HepG2 (cell line): Measurements from ENCODE around the gene HMCN2. TPM values are rescaled to one million over a fixed set of nuclear protein-coding genes. Genes with fewer than 3 reads are reported as not detected.

Experiments
- ATAC-seq: fragments of 200-7000 bp; cut with Tn5 transposase; 3 replicates; pipeline ENCODE4 v1.9.1; 2020; ENCODE audit warnings: mild to moderate bottlenecking, moderate library complexity
- BruUV-seq: library from RNA; stranded (reverse); fragments of 400-500 nt; replicated peaks from 2 replicates; lab custom pipeline; 2021; lab: Mats Ljungman, UMichigan
- CTCF ChIA-PET: fragments of 300-600 bp; formaldehyde crosslinking; extraction: SDS; loops from one replicate; lab custom pipeline; 2021; ENCODE audit warnings: low total read pairs, inconsistent platforms, low intra/inter-chr PET ratio; lab: Yijun Ruan, JAX
- POLR2A ChIA-PET: fragments of 350-600 bp; sonication (Branson Sonifier 250); formaldehyde crosslinking; loops from one replicate; lab custom pipeline; 2020; ENCODE audit warnings: antibody characterized with exemption, inconsistent platforms; lab: Yijun Ruan, JAX
- DNase-seq: peaks from one replicate; pipeline ENCODE4 v3.0.0-alpha.2; 2015; ENCODE audit warnings: low spot score
- FAIRE-seq: peaks from 3 replicates; lab custom pipeline; 2011; peaks lifted over from hg19 to GRCh38; lab: Jason Lieb, UNC
- H2AFZ ChIP-seq: one replicate; pipeline ENCODE4 v1.6.1; 2011; ENCODE audit warnings: low read length, inconsistent platforms
- H3K27ac ChIP-seq: fragments of 300-600 bp; 3 replicates; pipeline ENCODE4 v1.8.0; 2011; ENCODE audit warnings: mixed run types, mild to moderate bottlenecking, mixed read lengths, low read length, inconsistent platforms; ENCODE audit not compliant: insufficient read depth; ENCODE audit errors: extremely low read length
- H3K27me3 ChIP-seq, 2 experiments: fragments of 200-600 bp in 1 of 2; 2 replicates in 1 of 2; 3 replicates in 1 of 2; pipeline versions ENCODE4 v1.6.0 to v1.8.0; 2011; ENCODE audit warnings: low read length in 2 of 2, mild to moderate bottlenecking in 2 of 2, moderate library complexity in 2 of 2, inconsistent platforms in 1 of 2; ENCODE audit not compliant: insufficient read depth in 2 of 2, control insufficient read depth in 1 of 2
- H3K36me3 ChIP-seq, 2 experiments: fragments of 200-600 bp in 1 of 2; replicated peaks in 1 of 2; 2 replicates in 1 of 2; 3 replicates in 1 of 2; pipeline versions ENCODE4 v1.5.1 to v1.8.0; 2011; ENCODE audit warnings: low read length in 2 of 2, inconsistent platforms in 1 of 2; ENCODE audit not compliant: insufficient read depth in 2 of 2, control insufficient read depth in 1 of 2
- H3K4me1 ChIP-seq: 2 replicates; pipeline ENCODE4 v1.5.1; 2012; ENCODE audit warnings: low read length, inconsistent platforms; ENCODE audit not compliant: insufficient read depth
- H3K4me2 ChIP-seq: 2 replicates; pipeline ENCODE4 v1.6.0; 2011; ENCODE audit warnings: low read depth, low read length, inconsistent platforms
- H3K4me3 ChIP-seq, 3 experiments: fragments of 200-600 bp in 1 of 3; sonication (generic), shearing (Covaris generic) in 1 of 3; replicated peaks in 1 of 3; 2 replicates each; pipeline ENCODE4 v1.5.1; 2011 to 2016; ENCODE audit warnings: low read length in 3 of 3, inconsistent platforms in 2 of 3, low read depth in 2 of 3, mild to moderate bottlenecking in 2 of 3, control low read depth in 1 of 3, mixed read lengths in 1 of 3; ENCODE audit not compliant: insufficient read depth in 1 of 3
- H3K79me2 ChIP-seq: one replicate; pipeline ENCODE4 v1.6.1; 2011; ENCODE audit warnings: low read length, inconsistent platforms; ENCODE audit not compliant: insufficient read depth
- H3K9ac ChIP-seq: 2 replicates; pipeline ENCODE4 v1.6.0; 2011; ENCODE audit warnings: mild to moderate bottlenecking, low read depth, low read length, inconsistent platforms; ENCODE audit not compliant: insufficient read depth
- H3K9me3 ChIP-seq: 2 replicates; pipeline ENCODE4 v1.5.1; 2012; ENCODE audit warnings: mild to moderate bottlenecking, low read length
- H4K20me1 ChIP-seq: 2 replicates; pipeline ENCODE4 v1.6.0; 2011; ENCODE audit warnings: inconsistent platforms, mild to moderate bottlenecking, low read length, moderate library complexity; ENCODE audit not compliant: insufficient read depth
- CHCHD3 ChIP-seq: sonication (generic); formaldehyde crosslinking; IDR thresholded peaks from 2 replicates; pipeline ENCODE4 v1.8.0; 2022; ENCODE audit warnings: mild to moderate bottlenecking, missing genetic modification reagents, moderate library complexity
- DZIP1 ChIP-seq: sonication (generic); formaldehyde crosslinking; IDR thresholded peaks from 2 replicates; pipeline ENCODE4 v1.5.0; 2020; ENCODE audit warnings: mild to moderate bottlenecking, missing genetic modification reagents
- E2F1 ChIP-seq: sonication (generic); formaldehyde crosslinking; IDR thresholded peaks from 2 replicates; pipeline ENCODE4 v1.5.0; 2020; ENCODE audit warnings: missing genetic modification reagents
- EP300 ChIP-seq, 3 experiments: sonication (generic) in 1 of 3; formaldehyde crosslinking in 1 of 3; IDR thresholded peaks; 2 replicates each; pipeline versions ENCODE4 v1.5.1 to v1.6.1; 2011 to 2020; ENCODE audit warnings: low read depth in 2 of 3, low read length in 2 of 3, borderline replicate concordance in 1 of 3, improper control_type of control experiment in 1 of 3, mild to moderate bottlenecking in 1 of 3, missing genetic modification reagents in 1 of 3, moderate library complexity in 1 of 3
- NR3C1 ChIP-seq: sonication (generic); formaldehyde crosslinking; IDR thresholded peaks from 2 replicates; pipeline ENCODE4 v1.4.0; 2020; ENCODE audit warnings: missing genetic modification reagents
- PCBP1 ChIP-seq: fragments of 200-400 bp; formaldehyde crosslinking; IDR thresholded peaks from 2 replicates; pipeline ENCODE4 v1.6.1; 2017; ENCODE audit warnings: mild to moderate bottlenecking, low read depth, low read length, borderline replicate concordance
- TEF ChIP-seq: sonication (generic); formaldehyde crosslinking; IDR thresholded peaks from 2 replicates; pipeline ENCODE4 v1.5.0; 2020; ENCODE audit warnings: missing genetic modification reagents
- U2AF2 ChIP-seq: fragments of 200-400 bp; formaldehyde crosslinking; IDR thresholded peaks from 2 replicates; pipeline ENCODE4 v1.6.1; 2017; ENCODE audit warnings: low read depth, mild to moderate bottlenecking, low read length
- ZNF142 ChIP-seq: sonication (generic); formaldehyde crosslinking; IDR thresholded peaks from 2 replicates; pipeline ENCODE4 v1.4.0; 2020; ENCODE audit warnings: missing genetic modification reagents
- ZNF792 ChIP-seq: IDR thresholded peaks from 2 replicates; pipeline ENCODE4 v1.6.1; 2016
- WGBS: methylation state at CpG from one replicate; pipeline ENCODE4 v1.1.6; 2017; ENCODE audit warnings: low lambda C conversion rate; 5-methylcytosine and 5-hydroxymethylcytosine counted together
- in situ Hi-C: cut with HindIII; loops from 2 replicates; pipeline ENCODE4 v1.10.0; 2017; ENCODE audit warnings: low pct_unique_long_range_greater_than_20kb; ENCODE audit not compliant: extremely low pct_ligation_motif_present
- intact Hi-C: fragments of 100-400 bp; cut with micrococcal nuclease; formaldehyde crosslinking; loops from one replicate; pipeline ENCODE4 v1.10.0; 2022; ENCODE audit not compliant: unreplicated experiment
- polyA plus RNA-seq, 8 experiments: library from polyadenylated mRNA; depleted of rRNA in 3 of 8; stranded (reverse) in 7 of 8; unstranded in 1 of 8; fragments of >200 nt; fragmentation: Illumina TruSeq in 4 of 8; extraction: Trizol in 4 of 8; gene quantifications; 2 replicates each; pipeline versions ENCODE4 v1.2.1 to v1.2.3, GENCODE V29; 2011 to 2016; ENCODE audit warnings: low read depth in 4 of 8, missing spikeins in 1 of 8, mixed read lengths in 1 of 8; ENCODE audit not compliant: insufficient read depth in 1 of 8
- total RNA-seq, 5 experiments: library from RNA; depleted of rRNA; stranded (reverse); fragments of >200 nt; fragmentation: Illumina TruSeq; extraction: Trizol; gene quantifications; 2 replicates each; pipeline ENCODE4 v1.2.3, GENCODE V29; 2016; ENCODE audit warnings: low read depth in 1 of 5

HMCN2 gene
- total and polyA plus RNA-seq, 2 of the 13 experiments (the other 11 are each of a cell fraction or from before 2014, with no cell fraction given): 0.09 TPM; not detected in 1

- no peak for TF ChIP-seq ZNF142 (CRISPR knock-in tag)
These were observed 136.7 kb downstream of the HMCN2 start (continued) for GRCh38 chr9:130402243-130402642.

- TF ChIP-seq NR3C1 (CRISPR knock-in tag) (no peak), DZIP1 (CRISPR knock-in tag) (no peak), PCBP1 (no peak), CHCHD3 (CRISPR knock-in tag) (no peak), ZNF792 (no peak), EP300 (IDR thresholded peaks at IDR 0.05; ENCODE audit: low read depth in 2 of 2, low read length in 2 of 2) (no peak), EP300 (CRISPR knock-in tag; IDR thresholded peaks at IDR 0.05; ENCODE audit: borderline replicate concordance) (no peak), U2AF2 (no peak), TEF (no peak), E2F1 (CRISPR knock-in tag) (no peak)
- Histone ChIP-seq H4K20me1 (no peaks in the 10 kb centered on the region), H3K36me3 (no peaks in the 10 kb centered on the region), H3K79me2 (no peaks in the 10 kb centered on the region), H3K4me3 (no peak overlapping the region), H3K4me2 (no peak overlapping the region), H3K27me3 (peaks cover 4 to 26% of the 10 kb centered on the region in 2 experiments; a peak in 2 of 5 replicates), H3K4me1 (no peaks in the 10 kb centered on the region), H3K9me3 (no peaks in the 10 kb centered on the region), H2AFZ (no peak overlapping the region), H3K27ac (no peak overlapping the region), H3K9ac (no peak overlapping the region)
- CTCF ChIA-PET: no interaction called here
- no peak for DNase-seq
- no peak for FAIRE-seq
- 25% methylated on average over 14 of the region's 28 CpGs for WGBS
- intact Hi-C loops (no loop called here), in situ Hi-C loops (no loop called here)
- no TSS peak for BruUV-seq
- ATAC-seq: no peak
- POLR2A ChIA-PET: no interaction called here
These were observed 137.3 kb downstream of the HMCN2 start for GRCh38 chr9:130402645-130403440.
